Measurements from ENCODE around the gene YAF2. TPM values are rescaled to one million over a fixed set of nuclear protein-coding genes. Genes with fewer than 3 reads are reported as not detected.

The YAF2 gene
- total and polyA plus RNA-seq, 2 of the 13 experiments (the other 11 are each of a cell fraction or from before 2014, with no cell fraction given): 8.4 to 11.7 TPM

DNA sequence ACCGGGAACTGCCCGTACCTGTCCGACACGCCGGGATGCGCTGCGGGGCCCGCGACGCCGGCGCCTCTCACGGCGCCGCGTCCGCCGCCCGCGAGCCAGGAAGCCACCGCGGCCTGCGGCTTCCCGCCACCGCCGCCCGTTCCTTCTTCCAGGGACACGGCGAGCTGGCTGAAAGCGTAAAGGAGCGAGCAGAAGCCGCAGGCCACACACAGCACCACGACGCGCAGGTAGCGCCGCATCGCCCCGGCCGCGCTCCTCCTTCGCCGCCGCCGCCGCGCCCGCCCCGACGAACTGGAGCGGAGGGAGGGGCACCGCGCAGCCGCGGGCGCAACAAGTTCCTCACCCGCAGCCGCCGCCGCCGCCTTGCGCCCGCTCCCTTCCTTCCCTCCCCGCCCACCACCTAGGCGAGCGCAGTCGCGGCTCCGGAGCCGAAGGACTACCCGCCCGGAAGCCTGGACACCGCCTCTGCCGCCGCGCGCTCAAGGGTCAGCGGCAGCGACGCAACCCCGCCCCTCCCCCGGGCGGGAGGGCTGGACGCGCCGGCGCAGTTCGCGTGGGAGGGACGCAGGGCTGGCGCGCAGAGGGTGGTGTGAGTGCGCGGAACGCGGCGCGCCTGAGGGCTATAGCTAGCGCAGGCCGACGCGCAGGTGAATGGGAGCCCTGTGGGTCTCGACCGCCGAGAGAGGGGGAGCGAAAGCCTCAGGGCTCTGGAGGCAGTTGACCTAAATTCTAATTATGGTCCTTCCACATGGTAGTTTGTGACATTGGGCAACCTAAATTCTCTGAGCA lies 93.4 kb downstream of the YAF2 start, which contains the start of gene GXYLT1 (continued):
- TF ChIP-seq, protein P1, sequence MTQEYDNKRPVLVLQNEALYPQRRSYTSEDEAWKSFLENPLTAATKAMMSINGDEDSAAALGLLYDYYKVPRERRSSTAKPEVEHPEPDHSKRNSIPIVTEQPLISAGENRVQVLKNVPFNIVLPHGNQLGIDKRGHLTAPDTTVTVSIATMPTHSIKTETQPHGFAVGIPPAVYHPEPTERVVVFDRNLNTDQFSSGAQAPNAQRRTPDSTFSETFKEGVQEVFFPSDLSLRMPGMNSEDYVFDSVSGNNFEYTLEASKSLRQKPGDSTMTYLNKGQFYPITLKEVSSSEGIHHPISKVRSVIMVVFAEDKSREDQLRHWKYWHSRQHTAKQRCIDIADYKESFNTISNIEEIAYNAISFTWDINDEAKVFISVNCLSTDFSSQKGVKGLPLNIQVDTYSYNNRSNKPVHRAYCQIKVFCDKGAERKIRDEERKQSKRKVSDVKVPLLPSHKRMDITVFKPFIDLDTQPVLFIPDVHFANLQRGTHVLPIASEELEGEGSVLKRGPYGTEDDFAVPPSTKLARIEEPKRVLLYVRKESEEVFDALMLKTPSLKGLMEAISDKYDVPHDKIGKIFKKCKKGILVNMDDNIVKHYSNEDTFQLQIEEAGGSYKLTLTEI (CRISPR knock-in tag; conservative IDR thresholded peaks at IDR 0.05): no peak
- TF ChIP-seq NONO (IDR thresholded peaks at IDR 0.05) (no peak), NONO (CRISPR knock-in tag; conservative IDR thresholded peaks at IDR 0.05) (peak; percentile 94), ZNF501 (CRISPR knock-in tag; IDR thresholded peaks at IDR 0.05) (peak; percentile 79), ZNF768 (CRISPR knock-in tag; IDR thresholded peaks at IDR 0.05) (0 out of 2 replicates have a peak, but pooled peaks have one; percentile 12), FOXA1 (IDR thresholded peaks at IDR 0.05) (no peak), FOXA1 (CRISPR knock-in tag; IDR thresholded peaks at IDR 0.05) (peak; percentile 49), TGIF2 (CRISPR knock-in tag; IDR thresholded peaks at IDR 0.05) (no peak; the same call in 1 of the 2 replicates), PHF5A (CRISPR knock-in tag; IDR thresholded peaks at IDR 0.05; ENCODE audit: low read depth, unreplicated experiment) (peak; percentile 87), ZNF773 (CRISPR knock-in tag; IDR thresholded peaks at IDR 0.05; ENCODE audit: borderline replicate concordance) (peak; percentile 60; the same call in 1 of the 2 replicates), GLI4 (CRISPR knock-in tag; IDR thresholded peaks at IDR 0.05; ENCODE audit: borderline replicate concordance) (no peak), ZNF788 (CRISPR knock-in tag; IDR thresholded peaks at IDR 0.05; ENCODE audit: borderline replicate concordance) (peak; percentile 89; the same call in 1 of the 2 replicates), TCF7 (IDR thresholded peaks at IDR 0.05; ENCODE audit: low read depth) (no peak), RFX5 (IDR thresholded peaks at IDR 0.05; ENCODE audit: low read depth, low read length) (no peak)
- TF ChIP-seq, protein P2, sequence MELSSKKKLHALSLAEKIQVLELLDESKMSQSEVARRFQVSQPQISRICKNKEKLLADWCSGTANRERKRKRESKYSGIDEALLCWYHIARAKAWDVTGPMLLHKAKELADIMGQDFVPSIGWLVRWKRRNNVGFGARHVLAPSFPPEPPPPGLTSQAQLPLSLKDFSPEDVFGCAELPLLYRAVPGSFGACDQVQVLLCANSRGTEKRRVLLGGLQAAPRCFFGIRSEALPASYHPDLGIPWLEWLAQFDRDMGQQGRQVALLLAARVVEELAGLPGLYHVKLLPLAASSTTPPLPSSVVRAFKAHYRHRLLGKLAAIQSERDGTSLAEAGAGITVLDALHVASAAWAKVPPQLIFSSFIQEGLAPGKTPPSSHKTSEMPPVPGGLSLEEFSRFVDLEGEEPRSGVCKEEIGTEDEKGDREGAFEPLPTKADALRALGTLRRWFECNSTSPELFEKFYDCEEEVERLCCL (CRISPR knock-in tag; IDR thresholded peaks at IDR 0.05; ENCODE audit: borderline replicate concordance): no peak
- TF ChIP-seq, protein P3, sequence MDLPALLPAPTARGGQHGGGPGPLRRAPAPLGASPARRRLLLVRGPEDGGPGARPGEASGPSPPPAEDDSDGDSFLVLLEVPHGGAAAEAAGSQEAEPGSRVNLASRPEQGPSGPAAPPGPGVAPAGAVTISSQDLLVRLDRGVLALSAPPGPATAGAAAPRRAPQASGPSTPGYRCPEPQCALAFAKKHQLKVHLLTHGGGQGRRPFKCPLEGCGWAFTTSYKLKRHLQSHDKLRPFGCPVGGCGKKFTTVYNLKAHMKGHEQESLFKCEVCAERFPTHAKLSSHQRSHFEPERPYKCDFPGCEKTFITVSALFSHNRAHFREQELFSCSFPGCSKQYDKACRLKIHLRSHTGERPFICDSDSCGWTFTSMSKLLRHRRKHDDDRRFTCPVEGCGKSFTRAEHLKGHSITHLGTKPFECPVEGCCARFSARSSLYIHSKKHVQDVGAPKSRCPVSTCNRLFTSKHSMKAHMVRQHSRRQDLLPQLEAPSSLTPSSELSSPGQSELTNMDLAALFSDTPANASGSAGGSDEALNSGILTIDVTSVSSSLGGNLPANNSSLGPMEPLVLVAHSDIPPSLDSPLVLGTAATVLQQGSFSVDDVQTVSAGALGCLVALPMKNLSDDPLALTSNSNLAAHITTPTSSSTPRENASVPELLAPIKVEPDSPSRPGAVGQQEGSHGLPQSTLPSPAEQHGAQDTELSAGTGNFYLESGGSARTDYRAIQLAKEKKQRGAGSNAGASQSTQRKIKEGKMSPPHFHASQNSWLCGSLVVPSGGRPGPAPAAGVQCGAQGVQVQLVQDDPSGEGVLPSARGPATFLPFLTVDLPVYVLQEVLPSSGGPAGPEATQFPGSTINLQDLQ (CRISPR knock-in tag; IDR thresholded peaks at IDR 0.05): peak; percentile 92
- TF ChIP-seq, protein P4, sequence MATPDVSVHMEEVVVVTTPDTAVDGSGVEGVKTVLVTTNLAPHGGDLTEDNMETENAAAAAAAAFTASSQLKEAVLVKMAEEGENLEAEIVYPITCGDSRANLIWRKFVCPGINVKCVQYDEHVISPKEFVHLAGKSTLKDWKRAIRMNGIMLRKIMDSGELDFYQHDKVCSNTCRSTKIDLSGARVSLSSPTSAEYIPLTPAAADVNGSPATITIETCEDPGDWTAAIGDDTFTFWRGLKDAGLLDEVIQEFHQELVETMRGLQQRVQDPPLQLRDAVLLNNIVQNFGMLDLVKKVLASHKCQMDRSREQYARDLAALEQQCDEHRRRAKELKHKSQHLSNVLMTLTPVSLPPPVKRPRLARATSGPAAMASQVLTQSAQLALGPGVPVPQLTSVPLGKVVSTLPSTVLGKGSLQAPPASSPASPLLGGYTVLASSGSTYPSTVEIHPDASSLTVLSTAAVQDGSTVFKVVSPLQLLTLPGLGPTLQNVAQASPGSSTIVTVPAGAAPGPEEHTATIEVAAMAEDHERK (CRISPR knock-in tag; IDR thresholded peaks at IDR 0.05; ENCODE audit: low read depth): peak; percentile 80
- TF ChIP-seq, protein P5, sequence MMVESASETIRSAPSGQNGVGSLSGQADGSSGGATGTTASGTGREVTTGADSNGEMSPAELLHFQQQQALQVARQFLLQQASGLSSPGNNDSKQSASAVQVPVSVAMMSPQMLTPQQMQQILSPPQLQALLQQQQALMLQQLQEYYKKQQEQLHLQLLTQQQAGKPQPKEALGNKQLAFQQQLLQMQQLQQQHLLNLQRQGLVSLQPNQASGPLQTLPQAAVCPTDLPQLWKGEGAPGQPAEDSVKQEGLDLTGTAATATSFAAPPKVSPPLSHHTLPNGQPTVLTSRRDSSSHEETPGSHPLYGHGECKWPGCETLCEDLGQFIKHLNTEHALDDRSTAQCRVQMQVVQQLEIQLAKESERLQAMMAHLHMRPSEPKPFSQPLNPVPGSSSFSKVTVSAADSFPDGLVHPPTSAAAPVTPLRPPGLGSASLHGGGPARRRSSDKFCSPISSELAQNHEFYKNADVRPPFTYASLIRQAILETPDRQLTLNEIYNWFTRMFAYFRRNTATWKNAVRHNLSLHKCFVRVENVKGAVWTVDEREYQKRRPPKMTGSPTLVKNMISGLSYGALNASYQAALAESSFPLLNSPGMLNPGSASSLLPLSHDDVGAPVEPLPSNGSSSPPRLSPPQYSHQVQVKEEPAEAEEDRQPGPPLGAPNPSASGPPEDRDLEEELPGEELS (CRISPR knock-in tag; IDR thresholded peaks at IDR 0.05): peak; percentile 62

Measured in HepG2 (cell line).